ENCODE data around the gene ZNF837.
"Not testable (repeated sequence)": the region's sequence is repeated elsewhere in the genome, so short reads cannot be mapped to it uniquely, and the experiment has no call there.

ZNF837 gene

GRCh38 chr19:58350001-58350861, 30.6 kb downstream of the ZNF837 start:
- no peak for DNase-seq

GRCh38 chr19:58349590-58349989, 31.2 kb downstream of the ZNF837 start:
- DNase-seq = no peak

- DNase-seq = not testable (repeated sequence)
Measured at GRCh38 chr19:58348080-58348479, 32.8 kb downstream of the ZNF837 start.

GRCh38 chr19:58346961-58347929, 33.6 kb downstream of the ZNF837 start:
- peak; percentile 82 for DNase-seq

- no peak for DNase-seq
Measured at GRCh38 chr19:58345558-58345957, 35.3 kb downstream of the ZNF837 start.

- no peak for DNase-seq
Measured at GRCh38 chr19:58338825-58339558, 41.8 kb downstream of the ZNF837 start.

- DNase-seq = no peak
Measured at GRCh38 chr19:58338336-58338735, 42.5 kb downstream of the ZNF837 start.

- DNase-seq = no peak
Measured at GRCh38 chr19:58336820-58337219, 44.0 kb downstream of the ZNF837 start.

- DNase-seq = no peak
Measured at GRCh38 chr19:58336216-58336615, 44.6 kb downstream of the ZNF837 start.

GRCh38 chr19:58335630-58336029, 45.2 kb downstream of the ZNF837 start:
- no peak for DNase-seq

- no peak for DNase-seq
Measured at GRCh38 chr19:58334691-58335249, 46.1 kb downstream of the ZNF837 start.

- DNase-seq = no peak
Measured at GRCh38 chr19:58332697-58333096, 48.1 kb downstream of the ZNF837 start.

GRCh38 chr19:58330458-58330857, 50.4 kb downstream of the ZNF837 start:
- DNase-seq = no peak

- DNase-seq = no peak
Measured at GRCh38 chr19:58328999-58329398, 51.8 kb downstream of the ZNF837 start.

GRCh38 chr19:58326914-58327726, 53.7 kb downstream of the ZNF837 start, which contains the start of gene ZSCAN22:
ZSCAN22 (plus strand) TSS chr19:58326994; CDS start chr19:58334803, 7,809 bp downstream.
- DNase-seq = peak; percentile 96

- DNase-seq = no peak
Measured at GRCh38 chr19:58326501-58326913, 54.3 kb downstream of the ZNF837 start.

- no peak for DNase-seq
Measured at GRCh38 chr19:58325311-58326022, 55.4 kb downstream of the ZNF837 start.

- DNase-seq = no peak
Measured at GRCh38 chr19:58319241-58319640, 61.6 kb downstream of the ZNF837 start.

GRCh38 chr19:58318297-58318696, 62.5 kb downstream of the ZNF837 start:
- DNase-seq = no peak

All from fibroblast of skin of scalp (primary cell).